Measurements from ENCODE around the gene ATAD2B.
A peak's percentile ranks its signal among the peaks of the same experiment; 100 is the strongest.

ATAD2B gene

DNA sequence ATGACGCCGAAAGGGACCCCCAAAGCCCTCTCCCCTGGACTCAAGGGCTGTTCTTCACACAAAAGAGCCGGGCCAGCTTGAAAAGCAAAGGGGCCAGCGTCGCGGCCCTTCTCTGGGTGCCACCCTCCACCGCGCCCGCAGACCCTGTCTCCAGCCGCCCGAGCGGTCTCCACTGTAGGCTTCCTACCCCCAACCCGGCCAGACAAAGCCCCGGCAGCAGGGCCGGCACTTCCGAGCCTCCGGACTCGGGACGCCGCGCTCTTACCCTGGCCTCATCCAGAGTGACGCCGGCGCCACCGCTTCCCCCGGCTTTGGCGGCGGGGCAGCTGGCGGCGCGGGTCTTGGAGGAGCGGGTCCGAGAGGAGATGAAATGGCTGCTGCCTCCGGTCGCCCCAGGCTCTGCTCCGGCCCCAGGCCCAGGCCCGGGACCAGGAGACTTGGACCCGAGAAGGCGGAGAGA, 603 bp downstream of the ATAD2B start:
- Histone ChIP-seq H3K36me3 (ENCODE audit: insufficient read depth, low read length) (no peaks in the 10 kb centered on the region), H3K4me2 (ENCODE audit: low read length) (peak overlapping the region; percentile 78), H3K4me3 (ENCODE audit: low read depth, low read length, poor library complexity, severe bottlenecking) (peak overlapping the region; percentile 73), H3K79me2 (ENCODE audit: insufficient read depth, low read length) (peaks cover 43% of the 10 kb centered on the region), H3K9me2 (ENCODE audit: low read depth, low read length) (no peaks in the 10 kb centered on the region), H4K20me1 (ENCODE audit: insufficient read depth, low read length) (no peaks in the 10 kb centered on the region), H3K9ac (ENCODE audit: low read length) (peak overlapping the region; percentile 89), H3K27me3 (ENCODE audit: insufficient read depth, low read length) (no peaks in the 10 kb centered on the region), H3K9me3 (ENCODE audit: low read length) (no peaks in the 10 kb centered on the region), H2AFZ (ENCODE audit: low read length) (no peak overlapping the region), H3F3A (ENCODE audit: insufficient read depth, low read length) (no peaks in the 10 kb centered on the region), H3K27ac (ENCODE audit: low read depth, low read length, poor library complexity, severe bottlenecking) (peak overlapping the region; percentile 78), H3K4me1 (ENCODE audit: insufficient read depth, low read length, severe bottlenecking) (peaks cover 54% of the 10 kb centered on the region)
- TF ChIP-seq, protein P1, sequence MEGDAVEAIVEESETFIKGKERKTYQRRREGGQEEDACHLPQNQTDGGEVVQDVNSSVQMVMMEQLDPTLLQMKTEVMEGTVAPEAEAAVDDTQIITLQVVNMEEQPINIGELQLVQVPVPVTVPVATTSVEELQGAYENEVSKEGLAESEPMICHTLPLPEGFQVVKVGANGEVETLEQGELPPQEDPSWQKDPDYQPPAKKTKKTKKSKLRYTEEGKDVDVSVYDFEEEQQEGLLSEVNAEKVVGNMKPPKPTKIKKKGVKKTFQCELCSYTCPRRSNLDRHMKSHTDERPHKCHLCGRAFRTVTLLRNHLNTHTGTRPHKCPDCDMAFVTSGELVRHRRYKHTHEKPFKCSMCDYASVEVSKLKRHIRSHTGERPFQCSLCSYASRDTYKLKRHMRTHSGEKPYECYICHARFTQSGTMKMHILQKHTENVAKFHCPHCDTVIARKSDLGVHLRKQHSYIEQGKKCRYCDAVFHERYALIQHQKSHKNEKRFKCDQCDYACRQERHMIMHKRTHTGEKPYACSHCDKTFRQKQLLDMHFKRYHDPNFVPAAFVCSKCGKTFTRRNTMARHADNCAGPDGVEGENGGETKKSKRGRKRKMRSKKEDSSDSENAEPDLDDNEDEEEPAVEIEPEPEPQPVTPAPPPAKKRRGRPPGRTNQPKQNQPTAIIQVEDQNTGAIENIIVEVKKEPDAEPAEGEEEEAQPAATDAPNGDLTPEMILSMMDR (IDR thresholded peaks at IDR 0.05; ENCODE audit: low read length) = no peak
- TF ChIP-seq EZH2 (IDR thresholded peaks at IDR 0.05; ENCODE audit: borderline replicate concordance, low read length) = no peak

DNA sequence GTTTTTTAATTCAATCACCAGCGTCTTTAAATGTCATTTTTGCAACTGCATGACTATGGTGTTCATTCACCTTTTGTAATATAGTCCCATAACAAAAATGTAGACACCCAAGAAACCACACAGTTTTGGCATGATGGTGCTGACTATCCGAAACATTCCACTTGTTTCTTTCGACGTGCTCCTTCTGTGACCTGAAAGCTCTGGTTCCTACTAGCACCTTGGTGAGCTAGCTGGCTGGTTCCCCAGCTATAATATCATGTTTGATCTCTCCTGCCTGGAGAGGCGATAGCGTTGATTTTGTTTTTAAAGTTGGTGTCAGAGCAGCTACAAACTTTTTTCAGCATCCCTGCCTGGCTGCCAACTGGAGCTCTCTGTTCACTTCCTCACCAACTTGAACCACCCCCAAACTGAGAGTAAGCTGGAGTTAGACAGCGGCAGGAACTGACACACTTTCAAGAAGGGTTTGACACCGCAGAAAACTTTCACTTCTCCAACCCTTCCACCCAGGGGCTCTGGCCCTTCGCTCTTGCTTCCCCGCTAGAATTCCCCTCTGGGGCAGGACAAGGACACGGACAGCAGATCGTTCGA, 1.1 kb downstream of the ATAD2B start:
- H3K9me2 ChIP-seq (ENCODE audit: low read depth, low read length) = no peaks in the 10 kb centered on the region
- TF ChIP-seq, protein P1 (IDR thresholded peaks at IDR 0.05; ENCODE audit: low read length) = no peak
- no peak for TF ChIP-seq EZH2 (IDR thresholded peaks at IDR 0.05; ENCODE audit: borderline replicate concordance, low read length)
- peaks cover 60% of the 10 kb centered on the region for H3K4me1 ChIP-seq (ENCODE audit: insufficient read depth, low read length, severe bottlenecking)
- H3F3A ChIP-seq (ENCODE audit: insufficient read depth, low read length) = no peaks in the 10 kb centered on the region
- no peaks in the 10 kb centered on the region for H4K20me1 ChIP-seq (ENCODE audit: insufficient read depth, low read length)
- peak overlapping the region; percentile 78 for H3K4me2 ChIP-seq (ENCODE audit: low read length)
- H2AFZ ChIP-seq (ENCODE audit: low read length) = no peak overlapping the region
- peak overlapping the region; percentile 78 for H3K27ac ChIP-seq (ENCODE audit: low read depth, low read length, poor library complexity, severe bottlenecking)
- H3K79me2 ChIP-seq (ENCODE audit: insufficient read depth, low read length) = peaks cover 48% of the 10 kb centered on the region
- H3K36me3 ChIP-seq (ENCODE audit: insufficient read depth, low read length) = no peaks in the 10 kb centered on the region
- H3K9ac ChIP-seq (ENCODE audit: low read length) = peak overlapping the region; percentile 89
- H3K27me3 ChIP-seq (ENCODE audit: insufficient read depth, low read length) = no peaks in the 10 kb centered on the region
- H3K4me3 ChIP-seq (ENCODE audit: low read depth, low read length, poor library complexity, severe bottlenecking) = peak overlapping the region; percentile 73
- H3K9me3 ChIP-seq (ENCODE audit: low read length) = no peaks in the 10 kb centered on the region

DNA sequence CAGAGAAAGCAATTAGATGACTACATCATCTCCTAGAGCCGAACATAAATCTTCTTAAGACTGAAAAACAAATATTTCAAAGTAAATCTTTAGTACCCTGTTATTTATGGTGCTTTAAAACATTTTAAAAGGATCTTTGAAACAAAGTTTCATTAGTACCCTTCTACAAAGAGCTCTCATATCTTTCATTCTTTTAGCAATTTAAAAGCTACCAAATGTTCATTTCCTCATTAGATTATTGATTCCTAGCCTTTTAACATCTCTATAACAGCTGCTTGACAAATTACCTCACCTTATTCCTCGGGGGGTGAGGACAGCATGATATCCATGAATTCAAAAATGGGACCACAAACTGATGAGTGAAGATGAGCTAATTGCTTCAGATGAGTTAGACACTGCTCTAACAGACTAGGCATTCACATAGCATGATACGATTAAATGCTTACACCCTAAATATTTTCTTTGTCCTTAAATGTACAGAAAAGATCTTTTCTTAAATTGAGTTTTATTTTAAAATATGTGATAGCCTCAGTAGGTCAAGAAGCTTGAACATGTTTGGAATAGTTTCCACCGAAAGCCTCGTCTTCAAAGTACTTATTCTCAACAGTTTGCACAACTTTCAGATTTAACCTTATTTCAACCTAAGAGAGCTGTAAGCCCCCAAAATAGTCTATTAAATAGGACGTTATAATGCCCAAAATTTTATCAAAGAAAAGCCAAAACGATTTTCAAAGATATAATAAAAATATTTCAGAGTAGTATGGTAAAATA, 2.1 kb downstream of the ATAD2B start:
- Histone ChIP-seq H3K27me3 (ENCODE audit: insufficient read depth, low read length) (no peaks in the 10 kb centered on the region), H3K4me3 (ENCODE audit: low read depth, low read length, poor library complexity, severe bottlenecking) (peak overlapping the region; percentile 73), H3K9me3 (ENCODE audit: low read length) (no peaks in the 10 kb centered on the region), H2AFZ (ENCODE audit: low read length) (no peak overlapping the region), H3K4me2 (ENCODE audit: low read length) (peak overlapping the region; percentile 78), H4K20me1 (ENCODE audit: insufficient read depth, low read length) (no peaks in the 10 kb centered on the region), H3K9ac (ENCODE audit: low read length) (peak overlapping the region; percentile 89), H3K36me3 (ENCODE audit: insufficient read depth, low read length) (no peaks in the 10 kb centered on the region), H3F3A (ENCODE audit: insufficient read depth, low read length) (no peaks in the 10 kb centered on the region), H3K9me2 (ENCODE audit: low read depth, low read length) (no peaks in the 10 kb centered on the region), H3K4me1 (ENCODE audit: insufficient read depth, low read length, severe bottlenecking) (peaks cover 70% of the 10 kb centered on the region), H3K27ac (ENCODE audit: low read depth, low read length, poor library complexity, severe bottlenecking) (peak overlapping the region; percentile 78), H3K79me2 (ENCODE audit: insufficient read depth, low read length) (peaks cover 58% of the 10 kb centered on the region)
- TF ChIP-seq, protein P1 (IDR thresholded peaks at IDR 0.05; ENCODE audit: low read length) = no peak
- no peak for TF ChIP-seq EZH2 (IDR thresholded peaks at IDR 0.05; ENCODE audit: borderline replicate concordance, low read length)

Data from OCI-LY1 (cell line).